GM21717 (cell line): Measurements from ENCODE around the gene NANP.
A peak's percentile ranks its signal among the peaks of the same experiment; 100 is the strongest.
"Not testable (repeated sequence)": the region's sequence is repeated elsewhere in the genome, so short reads cannot be mapped to it uniquely, and the experiment has no call there.

Experiments
- ATAC-seq: cut with Tn5 transposase; IDR thresholded peaks from one replicate; pipeline ENCODE4 v1.9.1; 2021; ENCODE audit warnings: mild to moderate bottlenecking, moderate library complexity; ENCODE audit not compliant: unreplicated experiment

The NANP gene, protein sequence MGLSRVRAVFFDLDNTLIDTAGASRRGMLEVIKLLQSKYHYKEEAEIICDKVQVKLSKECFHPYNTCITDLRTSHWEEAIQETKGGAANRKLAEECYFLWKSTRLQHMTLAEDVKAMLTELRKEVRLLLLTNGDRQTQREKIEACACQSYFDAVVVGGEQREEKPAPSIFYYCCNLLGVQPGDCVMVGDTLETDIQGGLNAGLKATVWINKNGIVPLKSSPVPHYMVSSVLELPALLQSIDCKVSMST

GRCh38 chr20:25623736-25624499, at the start of gene NANP:
TSS of gene NANP (minus strand) at chr20:25624014. CDS start at chr20:25623948, 66 bp downstream.
- ATAC-seq = peak; percentile 84

DNA sequence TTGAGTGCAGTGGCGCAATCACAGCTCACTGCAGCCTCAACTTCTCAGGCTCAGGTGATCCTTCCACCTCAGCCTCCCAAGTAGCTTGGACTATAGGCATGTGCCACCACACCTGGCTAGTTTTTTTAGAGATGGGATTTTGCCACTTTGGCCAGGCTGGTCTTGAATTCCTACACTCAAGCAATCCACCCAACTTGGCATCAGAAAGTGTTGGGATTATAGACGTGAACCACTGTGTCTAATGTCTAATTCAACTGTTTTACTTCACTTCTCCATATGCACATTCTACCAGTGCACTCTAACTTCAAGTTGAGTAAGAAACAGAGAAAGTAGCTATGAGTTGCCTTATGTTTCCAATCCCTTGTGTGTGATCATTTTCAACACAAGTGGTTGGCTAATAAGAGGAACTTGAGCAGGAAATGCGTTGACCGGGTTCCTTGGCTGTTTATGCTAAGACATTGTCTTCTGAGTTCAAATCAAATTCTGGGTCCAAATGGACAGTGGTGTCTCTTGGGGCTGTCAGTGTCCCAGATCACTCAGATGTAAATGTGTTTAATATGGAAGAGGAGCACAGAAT, 48.9 kb upstream of the NANP start:
- ATAC-seq = no peak

GRCh38 chr20:25669826-25670422, 46.1 kb upstream of the NANP start:
- no peak for ATAC-seq

DNA sequence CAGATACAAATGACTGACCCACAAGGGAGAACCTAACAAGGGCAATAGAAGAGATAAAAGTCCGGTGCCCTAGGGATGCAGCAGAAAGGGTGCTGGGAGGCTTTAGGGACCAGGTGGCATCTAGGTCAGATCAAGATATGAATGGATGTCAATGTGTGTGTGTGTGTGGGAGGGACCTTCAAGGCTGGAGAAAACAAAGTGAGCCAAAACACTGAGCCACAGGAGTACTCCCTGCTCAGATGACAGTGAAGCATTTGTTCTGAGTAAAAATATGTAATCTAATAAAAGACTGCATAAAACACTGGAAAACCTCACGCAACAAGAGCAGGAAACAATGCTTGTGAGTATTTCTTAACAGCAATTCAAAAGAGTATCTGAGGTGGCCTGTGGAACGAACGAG, 44.6 kb upstream of the NANP start:
- no peak for ATAC-seq

DNA sequence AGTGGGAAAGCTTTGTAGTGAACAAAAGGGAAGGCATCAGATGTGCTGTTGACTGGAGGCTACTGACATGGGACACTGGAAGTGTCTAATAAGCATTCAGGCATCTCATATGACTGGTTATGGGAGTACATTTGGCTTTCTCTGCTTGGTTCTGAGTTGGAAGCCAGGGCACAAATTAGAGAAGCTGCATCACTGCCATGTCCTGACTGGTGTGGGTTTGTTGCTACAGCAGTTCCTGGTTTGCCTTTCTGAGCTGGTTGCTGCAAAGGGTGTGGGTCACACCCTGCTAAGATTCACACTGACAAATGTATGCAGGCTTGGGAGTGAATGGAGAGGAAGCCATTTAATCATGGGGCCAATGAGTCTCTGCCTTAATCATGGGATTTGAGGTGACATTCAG, 36.2 kb upstream of the NANP start:
- no peak for ATAC-seq

GRCh38 chr20:25654487-25654886, 30.7 kb upstream of the NANP start:
- no peak for ATAC-seq

DNA sequence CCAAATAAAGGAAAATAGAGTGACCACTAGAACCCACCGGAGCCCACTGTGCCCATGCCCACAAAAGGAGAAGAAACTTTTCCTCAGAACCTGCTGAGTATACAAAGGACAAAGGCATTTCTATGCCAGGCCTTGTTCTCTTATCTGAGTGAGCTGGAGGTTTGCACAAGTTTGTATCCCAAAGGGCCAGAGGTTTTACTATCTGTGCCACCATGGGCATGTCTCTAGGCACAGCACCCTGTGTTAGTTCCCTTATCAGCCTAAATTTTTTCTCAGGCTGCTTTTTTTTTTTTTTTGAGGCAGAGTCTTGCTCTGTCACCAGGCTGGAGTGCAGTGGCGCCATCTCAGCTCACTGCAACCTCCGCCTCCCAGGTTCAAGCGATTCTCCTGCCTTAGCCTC, 29.1 kb upstream of the NANP start:
- not testable (repeated sequence) for ATAC-seq

- no peak for ATAC-seq
Measured at GRCh38 chr20:25644814-25645213, 21.0 kb upstream of the NANP start.

DNA sequence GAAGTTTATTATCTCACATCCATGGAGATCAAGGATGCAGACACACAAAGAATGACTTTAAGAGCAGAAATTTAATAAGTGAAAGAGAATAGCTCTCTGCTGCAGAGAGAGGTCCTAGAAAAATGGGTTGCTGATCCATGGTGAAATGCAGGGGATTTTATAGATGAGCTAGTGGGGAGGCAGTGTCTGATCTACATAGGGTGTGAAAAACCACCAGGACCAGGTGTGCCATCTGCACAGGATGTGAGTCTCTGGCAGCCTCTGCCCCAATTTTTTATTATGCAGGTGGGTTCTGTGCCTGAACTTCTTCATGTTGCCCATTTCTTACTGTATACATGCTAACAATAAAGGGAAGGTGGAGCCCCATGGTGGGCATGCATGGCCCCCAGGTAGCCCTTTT, 19.9 kb upstream of the NANP start:
- ATAC-seq = no peak

- ATAC-seq = no peak
Measured at GRCh38 chr20:25637247-25637646, 13.4 kb upstream of the NANP start.

DNA sequence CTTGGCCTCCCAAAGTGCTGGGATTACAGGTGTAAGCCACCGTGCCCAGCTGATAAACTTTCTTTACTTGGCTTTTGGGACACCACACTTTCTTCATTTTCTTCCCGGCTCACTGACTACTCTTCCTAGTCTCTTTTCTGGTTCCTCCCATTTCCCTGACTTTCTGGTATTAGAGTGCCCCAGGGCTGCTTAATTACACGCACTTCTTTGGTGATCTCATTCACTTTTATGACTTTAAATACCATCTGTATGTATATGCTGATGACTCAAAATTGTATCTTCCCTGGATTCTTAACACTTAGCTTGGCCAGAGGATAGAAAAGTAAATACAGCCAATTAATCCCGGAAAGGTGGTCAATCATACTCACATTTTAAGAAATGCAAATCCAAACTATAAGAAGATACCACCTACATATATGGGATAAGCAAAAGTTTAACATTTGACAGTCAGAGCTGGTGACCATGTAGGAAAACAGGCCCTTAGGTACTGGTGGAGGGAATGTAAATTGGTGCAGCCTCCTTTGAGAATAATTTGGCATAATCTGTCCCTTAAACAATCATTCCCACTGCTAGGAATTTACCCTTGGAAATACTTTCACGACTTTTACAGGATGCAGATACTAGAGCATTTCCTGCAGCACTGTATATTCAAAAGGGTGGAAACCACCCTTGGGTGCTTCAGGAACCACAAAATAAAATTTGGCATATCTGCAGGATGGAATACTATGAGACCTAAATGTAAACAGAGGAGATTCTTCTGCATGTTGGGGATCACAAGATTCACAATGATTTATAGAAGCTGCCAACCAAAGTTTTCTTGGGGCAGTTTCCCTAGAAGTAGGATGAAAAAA, 9.4 kb upstream of the NANP start:
- ATAC-seq = no peak

DNA sequence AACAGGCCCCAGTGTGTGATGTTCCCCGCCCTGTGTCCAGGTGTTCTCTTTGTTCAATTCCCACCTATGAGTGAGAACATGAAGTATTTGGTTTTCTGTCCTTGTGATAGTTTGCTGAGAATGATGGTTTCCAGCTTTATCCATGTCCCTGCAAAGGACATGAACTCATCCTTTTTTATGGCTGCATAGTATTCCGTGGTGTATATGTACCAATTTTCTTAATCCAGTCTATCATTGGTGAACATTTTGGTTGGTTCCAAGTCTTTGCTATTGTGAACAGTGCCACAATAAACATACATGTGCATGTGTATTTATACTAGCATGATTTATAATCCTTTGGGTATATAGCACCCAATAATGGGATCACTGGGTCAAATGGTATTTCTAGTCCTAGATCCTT, 6.8 kb upstream of the NANP start:
- ATAC-seq = not testable (repeated sequence)

DNA sequence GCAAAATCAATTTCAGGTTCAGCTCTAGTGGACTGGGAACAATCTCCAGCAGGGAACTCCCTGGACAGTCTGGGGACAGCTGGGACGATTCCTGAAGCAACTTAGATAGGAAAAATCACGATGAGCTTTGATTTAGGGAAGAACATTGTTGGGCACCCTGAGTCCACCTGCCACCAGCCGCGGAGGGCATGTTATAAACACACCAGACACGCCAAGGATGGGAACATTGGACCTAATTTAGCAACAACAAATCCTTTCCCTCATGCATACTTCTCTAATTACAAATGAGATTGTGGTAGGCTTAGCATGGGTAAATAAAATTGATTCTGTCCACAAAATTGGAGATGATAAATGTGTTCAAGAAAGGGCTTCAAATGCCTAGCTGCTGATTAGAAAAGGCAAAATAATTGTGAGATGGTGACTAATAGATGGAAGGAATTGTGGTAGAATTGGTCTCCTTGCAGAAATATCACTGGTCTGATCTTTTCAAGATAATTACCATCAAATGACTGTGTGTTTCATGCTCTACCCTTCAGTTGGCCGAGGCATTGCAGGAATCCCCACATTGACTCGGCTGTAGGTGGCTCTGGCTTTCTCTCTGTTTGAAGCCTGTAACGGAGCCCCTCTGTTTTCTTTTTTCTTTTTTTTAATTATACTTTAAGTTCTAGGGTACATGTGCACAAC, 6.1 kb upstream of the NANP start:
- no peak for ATAC-seq

GRCh38 chr20:25626779-25627178, 3.0 kb upstream of the NANP start:
- no peak for ATAC-seq

DNA sequence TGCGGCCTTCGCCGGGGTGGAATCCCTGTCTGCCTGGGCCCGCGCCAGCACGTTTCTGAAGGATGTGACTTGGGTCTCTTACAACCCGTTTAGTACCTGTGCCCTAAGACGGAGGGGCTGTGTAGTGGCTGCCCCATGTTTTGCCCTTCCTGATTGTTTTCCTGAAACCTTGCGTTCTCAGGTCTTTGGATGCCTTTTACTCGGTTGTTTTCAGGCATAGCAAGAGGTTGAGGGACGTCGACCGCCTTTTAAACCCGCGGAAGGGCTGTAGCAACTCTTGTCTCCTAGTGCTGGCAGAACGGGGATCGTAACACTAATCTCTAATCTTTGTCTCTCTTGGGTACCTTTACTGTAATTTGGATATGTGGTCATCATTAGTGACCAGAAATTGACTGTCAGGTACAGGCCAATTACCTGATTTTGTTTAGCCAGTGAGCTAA, 706 bp upstream of the NANP start:
- no peak for ATAC-seq

- peak; percentile 20 for ATAC-seq
Measured at GRCh38 chr20:25623225-25623735, 534 bp downstream of the NANP start.

GRCh38 chr20:25622450-25623224, 1.2 kb downstream of the NANP start:
- ATAC-seq = no peak

GRCh38 chr20:25622049-25622448, 1.8 kb downstream of the NANP start:
- ATAC-seq = no peak

- ATAC-seq = no peak
Measured at GRCh38 chr20:25619514-25619913, 4.3 kb downstream of the NANP start.
